KMS-11 (cell line): Measurements from ENCODE around the gene PLIN4.

Experiments used
- H2AFZ ChIP-seq: fragments of 200-600 bp; sonication (generic); 2 replicates; pipeline ENCODE4 v1.6.1; 2016; ENCODE audit warnings: antibody characterized with exemption, mixed run types, low read depth
- H3K27ac ChIP-seq: fragments of 200-600 bp; sonication (generic); 2 replicates; pipeline ENCODE4 v1.6.1; 2016; ENCODE audit warnings: mild to moderate bottlenecking, mixed run types
- H3K27me3 ChIP-seq: fragments of 200-600 bp; sonication (generic); 2 replicates; pipeline ENCODE4 v1.6.1; 2017; ENCODE audit warnings: mild to moderate bottlenecking, low read depth, mixed run types, moderate library complexity; ENCODE audit not compliant: insufficient read depth
- H3K36me3 ChIP-seq: fragments of 200-600 bp; sonication (generic); 2 replicates; pipeline ENCODE4 v1.6.1; 2017; ENCODE audit warnings: mild to moderate bottlenecking, mixed run types; ENCODE audit not compliant: insufficient read depth
- H3K4me1 ChIP-seq: fragments of 200-600 bp; sonication (generic); 2 replicates; pipeline ENCODE4 v1.6.1; 2016; ENCODE audit warnings: mild to moderate bottlenecking, low read depth, mixed run types; ENCODE audit not compliant: poor library complexity, severe bottlenecking
- H3K4me2 ChIP-seq: fragments of 200-600 bp; sonication (generic); 2 replicates; pipeline ENCODE4 v1.7.0; 2016; ENCODE audit warnings: mild to moderate bottlenecking, mixed run types
- H3K4me3 ChIP-seq: fragments of 200-600 bp; sonication (generic); IDR thresholded peaks from 2 replicates; pipeline ENCODE4 v1.6.1; 2017; ENCODE audit warnings: low read depth, low read length, mixed read lengths; ENCODE audit not compliant: insufficient read depth
- H3K79me2 ChIP-seq: fragments of 200-600 bp; sonication (generic); 2 replicates; pipeline ENCODE4 v1.6.1; 2016; ENCODE audit warnings: low read depth, mixed run types; ENCODE audit not compliant: insufficient read depth
- H3K9ac ChIP-seq: fragments of 200-600 bp; sonication (generic); 2 replicates; pipeline ENCODE4 v1.6.1; 2016; ENCODE audit warnings: mild to moderate bottlenecking, mixed run types
- H4K20me1 ChIP-seq: fragments of 200-600 bp; sonication (generic); 2 replicates; pipeline ENCODE4 v1.6.1; 2016; ENCODE audit warnings: mild to moderate bottlenecking, mixed run types; ENCODE audit not compliant: insufficient read depth
- TF ChIP-seq, protein P1 (sequence below): fragments of 200-600 bp; sonication (generic); conservative IDR thresholded peaks from 2 replicates; pipeline ENCODE4 v1.6.1; 2017; ENCODE audit warnings: low read depth, mild to moderate bottlenecking, antibody characterized with exemption, low read length, moderate library complexity, mixed read lengths

The PLIN4 gene

DNA sequence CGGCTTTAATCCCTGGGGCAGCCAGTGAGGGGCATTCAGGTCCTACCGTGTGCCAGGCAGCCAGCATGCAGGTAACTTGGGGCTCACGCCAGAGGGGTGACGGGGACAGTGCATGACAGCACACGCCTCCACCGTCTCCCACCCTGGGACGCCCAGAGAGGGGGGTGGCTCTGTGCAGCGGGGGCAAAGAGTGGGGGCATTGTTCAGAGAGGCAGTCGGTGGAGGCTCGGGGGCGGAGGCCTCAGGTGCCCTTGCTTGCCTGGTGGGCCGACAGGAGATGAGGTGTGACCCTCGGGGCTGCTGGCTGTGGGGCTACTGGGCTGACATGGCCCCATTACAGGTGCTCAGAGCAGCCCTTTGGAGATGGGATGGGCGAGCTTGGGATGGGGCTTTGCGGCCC, 18.4 kb downstream of the PLIN4 start:
- H3K79me2 ChIP-seq = no peaks in the 10 kb centered on the region
- TF ChIP-seq, protein P1, sequence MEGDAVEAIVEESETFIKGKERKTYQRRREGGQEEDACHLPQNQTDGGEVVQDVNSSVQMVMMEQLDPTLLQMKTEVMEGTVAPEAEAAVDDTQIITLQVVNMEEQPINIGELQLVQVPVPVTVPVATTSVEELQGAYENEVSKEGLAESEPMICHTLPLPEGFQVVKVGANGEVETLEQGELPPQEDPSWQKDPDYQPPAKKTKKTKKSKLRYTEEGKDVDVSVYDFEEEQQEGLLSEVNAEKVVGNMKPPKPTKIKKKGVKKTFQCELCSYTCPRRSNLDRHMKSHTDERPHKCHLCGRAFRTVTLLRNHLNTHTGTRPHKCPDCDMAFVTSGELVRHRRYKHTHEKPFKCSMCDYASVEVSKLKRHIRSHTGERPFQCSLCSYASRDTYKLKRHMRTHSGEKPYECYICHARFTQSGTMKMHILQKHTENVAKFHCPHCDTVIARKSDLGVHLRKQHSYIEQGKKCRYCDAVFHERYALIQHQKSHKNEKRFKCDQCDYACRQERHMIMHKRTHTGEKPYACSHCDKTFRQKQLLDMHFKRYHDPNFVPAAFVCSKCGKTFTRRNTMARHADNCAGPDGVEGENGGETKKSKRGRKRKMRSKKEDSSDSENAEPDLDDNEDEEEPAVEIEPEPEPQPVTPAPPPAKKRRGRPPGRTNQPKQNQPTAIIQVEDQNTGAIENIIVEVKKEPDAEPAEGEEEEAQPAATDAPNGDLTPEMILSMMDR = no peak
- H3K9ac ChIP-seq = no peak overlapping the region
- H3K4me3 ChIP-seq = no peak overlapping the region
- H3K4me1 ChIP-seq = no peaks in the 10 kb centered on the region
- no peak overlapping the region for H2AFZ ChIP-seq
- no peak overlapping the region for H3K27ac ChIP-seq
- no peaks in the 10 kb centered on the region for H3K27me3 ChIP-seq
- no peaks in the 10 kb centered on the region for H3K36me3 ChIP-seq
- H4K20me1 ChIP-seq = no peaks in the 10 kb centered on the region
- no peak overlapping the region for H3K4me2 ChIP-seq

DNA sequence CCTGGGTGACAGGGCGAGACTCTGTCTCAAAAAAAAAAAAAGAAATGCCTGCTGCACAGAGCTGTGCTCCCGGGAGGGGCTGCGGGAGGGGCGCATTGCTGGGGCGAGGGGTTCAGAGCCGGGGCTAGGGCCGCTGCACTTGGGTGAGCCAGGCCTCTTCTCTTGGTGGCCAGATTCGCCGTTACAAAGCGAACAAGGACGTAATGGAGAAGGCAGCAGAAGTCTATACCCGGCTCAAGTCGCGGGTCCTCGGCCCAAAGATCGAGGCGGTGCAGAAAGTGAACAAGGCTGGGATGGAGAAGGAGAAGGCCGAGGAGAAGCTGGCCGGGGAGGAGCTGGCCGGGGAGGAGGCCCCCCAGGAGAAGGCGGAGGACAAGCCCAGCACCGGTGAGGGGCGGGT, 19.0 kb downstream of the PLIN4 start:
- Histone ChIP-seq H2AFZ (no peak overlapping the region), H4K20me1 (no peaks in the 10 kb centered on the region), H3K36me3 (no peaks in the 10 kb centered on the region), H3K9ac (no peak overlapping the region), H3K27me3 (no peaks in the 10 kb centered on the region), H3K27ac (no peak overlapping the region), H3K79me2 (no peaks in the 10 kb centered on the region), H3K4me3 (no peak overlapping the region), H3K4me1 (no peaks in the 10 kb centered on the region), H3K4me2 (no peak overlapping the region)
- TF ChIP-seq, protein P1 = no peak

DNA sequence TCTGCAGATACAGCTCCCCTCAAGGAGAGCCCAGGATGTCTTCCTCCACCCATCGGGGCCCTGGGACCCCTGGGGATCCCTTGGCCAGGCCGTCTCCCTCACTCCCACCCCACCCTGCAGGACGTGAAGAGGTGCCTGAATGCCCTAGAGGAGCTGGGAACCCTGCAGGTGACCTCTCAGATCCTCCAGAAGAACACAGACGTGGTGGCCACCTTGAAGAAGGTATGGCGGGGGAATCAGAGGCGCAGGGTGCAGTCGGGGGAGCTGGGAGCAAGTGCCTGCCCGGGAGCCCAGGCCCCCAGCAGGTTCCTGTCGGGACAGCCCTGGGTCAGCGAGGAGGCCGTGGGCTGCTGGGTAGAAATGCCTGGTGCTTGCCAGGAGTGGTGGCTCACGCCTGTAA, 19.6 kb downstream of the PLIN4 start:
- no peak overlapping the region for H2AFZ ChIP-seq
- TF ChIP-seq, protein P1 = no peak
- no peaks in the 10 kb centered on the region for H3K36me3 ChIP-seq
- no peak overlapping the region for H3K9ac ChIP-seq
- no peaks in the 10 kb centered on the region for H3K27me3 ChIP-seq
- no peaks in the 10 kb centered on the region for H4K20me1 ChIP-seq
- no peak overlapping the region for H3K4me3 ChIP-seq
- no peak overlapping the region for H3K27ac ChIP-seq
- H3K4me2 ChIP-seq = no peak overlapping the region
- no peaks in the 10 kb centered on the region for H3K4me1 ChIP-seq
- H3K79me2 ChIP-seq = no peaks in the 10 kb centered on the region

DNA sequence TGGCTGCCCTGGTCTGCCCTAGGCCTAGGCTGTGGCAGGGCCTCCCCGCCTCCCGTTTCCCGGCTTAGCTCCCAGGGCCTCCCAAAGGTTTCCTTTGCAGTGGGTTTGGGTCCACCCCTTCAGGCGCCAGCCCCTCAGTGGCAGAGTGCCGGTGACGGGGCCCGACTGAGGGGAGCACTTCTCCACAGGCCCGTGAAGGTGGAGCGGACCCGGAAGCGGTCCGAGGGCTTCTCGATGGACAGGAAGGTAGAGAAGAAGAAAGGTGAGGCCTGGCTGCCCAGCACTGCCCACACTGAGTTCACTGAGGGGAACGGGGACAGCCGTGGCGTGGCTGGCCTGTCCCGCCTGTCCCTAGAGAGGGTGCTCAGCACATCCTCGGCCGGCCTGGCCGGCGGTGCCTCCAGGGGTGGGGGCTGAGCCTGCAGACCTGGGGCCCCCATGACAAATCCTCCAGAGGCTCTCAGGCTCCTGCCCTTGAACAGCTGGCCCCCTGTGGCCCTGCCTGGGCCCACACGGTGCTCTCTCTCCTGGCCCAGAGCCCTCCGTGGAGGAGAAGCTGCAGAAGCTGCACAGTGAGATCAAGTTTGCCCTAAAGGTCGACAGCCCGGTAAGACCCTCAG, 20.4 kb downstream of the PLIN4 start:
- no peaks in the 10 kb centered on the region for H3K36me3 ChIP-seq
- no peak overlapping the region for H3K4me3 ChIP-seq
- H3K4me1 ChIP-seq = no peaks in the 10 kb centered on the region
- no peaks in the 10 kb centered on the region for H4K20me1 ChIP-seq
- H2AFZ ChIP-seq = no peak overlapping the region
- H3K4me2 ChIP-seq = no peak overlapping the region
- TF ChIP-seq, protein P1 = no peak
- no peak overlapping the region for H3K9ac ChIP-seq
- H3K79me2 ChIP-seq = no peaks in the 10 kb centered on the region
- H3K27me3 ChIP-seq = no peaks in the 10 kb centered on the region
- H3K27ac ChIP-seq = no peak overlapping the region
